Neural cell (in vitro differentiated cells): ENCODE measurements around the gene MAPT. TPM values are rescaled to one million over a fixed set of nuclear protein-coding genes. Genes with fewer than 3 reads are reported as not detected.

Experiments
- H2AFZ ChIP-seq: fragments of 200-600, 300-800 bp; sonication (generic), shearing (Covaris generic); 2 replicates; pipeline ENCODE4 v1.6.0; 2014; ENCODE audit warnings: low read depth, mild to moderate bottlenecking, antibody characterized with exemption, low read length, moderate library complexity
- H3F3A ChIP-seq: fragments of 200-600 bp; shearing (Covaris generic); 2 replicates; pipeline ENCODE4 v1.6.1; 2016; ENCODE audit warnings: mild to moderate bottlenecking, moderate library complexity, mixed read lengths, antibody characterized with exemption, low read length; ENCODE audit not compliant: insufficient read depth, poor library complexity, severe bottlenecking
- H3K27ac ChIP-seq: fragments of 200-600, 300-800 bp; sonication (generic), shearing (Covaris generic); 2 replicates; pipeline ENCODE4 v1.5.1; 2014; ENCODE audit warnings: mild to moderate bottlenecking, low read length, moderate library complexity
- H3K27me3 ChIP-seq: fragments of 300-800, 200-600 bp; sonication (generic), shearing (Covaris generic); 2 replicates; pipeline ENCODE4 v1.6.0; 2014; ENCODE audit warnings: mild to moderate bottlenecking, low read depth, low read length, moderate library complexity; ENCODE audit not compliant: insufficient read depth
- H3K36me3 ChIP-seq: fragments of 300-800, 200-600 bp; sonication (generic), shearing (Covaris generic); 2 replicates; pipeline ENCODE4 v1.5.1; 2014; ENCODE audit warnings: mild to moderate bottlenecking, antibody characterized with exemption, low read length, moderate library complexity; ENCODE audit not compliant: insufficient read depth
- H3K4me2 ChIP-seq: fragments of 300-800, 200-600 bp; sonication (generic), shearing (Covaris generic); 2 replicates; pipeline ENCODE4 v1.6.0; 2014; ENCODE audit warnings: mild to moderate bottlenecking, low read length
- H3K4me3 ChIP-seq: fragments of 300-800, 200-600 bp; sonication (generic), shearing (Covaris generic); 2 replicates; pipeline ENCODE4 v1.5.1; 2014; ENCODE audit warnings: mild to moderate bottlenecking, low read length, moderate library complexity
- H3K79me2 ChIP-seq: fragments of 200-600 bp; shearing (Covaris generic); replicated peaks from 2 replicates; pipeline ENCODE4 v1.6.0; 2014; ENCODE audit warnings: mild to moderate bottlenecking, low read length, moderate library complexity; ENCODE audit not compliant: insufficient read depth
- H3K9ac ChIP-seq: fragments of 300-800, 200-600 bp; sonication (generic), shearing (Covaris generic); 2 replicates; pipeline ENCODE4 v1.6.1; 2016; ENCODE audit warnings: mild to moderate bottlenecking, low read length, mixed read lengths
- H3K9me2 ChIP-seq: fragments of 200-600 bp; shearing (Covaris generic); 2 replicates; pipeline ENCODE4 v1.6.1; 2016; ENCODE audit warnings: mild to moderate bottlenecking, low read length, mixed read lengths; ENCODE audit not compliant: insufficient read depth
- H3K9me3 ChIP-seq: fragments of 200-600, 300-800 bp; sonication (generic), shearing (Covaris generic); 2 replicates; pipeline ENCODE4 v1.6.1; 2016; ENCODE audit warnings: mild to moderate bottlenecking, mixed run types, low read length, moderate library complexity, mixed read lengths
- H4K20me1 ChIP-seq: fragments of 200-600 bp; shearing (Covaris generic); 2 replicates; pipeline ENCODE4 v1.6.1; 2016; ENCODE audit warnings: mild to moderate bottlenecking, mixed run types; ENCODE audit not compliant: insufficient read depth
- CTCF ChIP-seq: fragments of 450-650 bp; IDR thresholded peaks from 2 replicates; pipeline ENCODE4 v1.5.1; 2014; ENCODE audit warnings: antibody characterized with exemption, mild to moderate bottlenecking, moderate library complexity; ENCODE audit not compliant: poor library complexity, severe bottlenecking
- EP300 ChIP-seq: fragments of 450-650 bp; conservative IDR thresholded peaks from 2 replicates; pipeline ENCODE4 v1.6.1; 2014; ENCODE audit warnings: antibody characterized with exemption, mild to moderate bottlenecking, moderate library complexity; ENCODE audit not compliant: poor library complexity, severe bottlenecking
- EZH2 ChIP-seq: fragments of 200-600, 300-800 bp; shearing (Covaris generic), sonication (generic); IDR thresholded peaks from 2 replicates; pipeline ENCODE4 v1.6.1; 2014; ENCODE audit warnings: antibody characterized with exemption, low read length, borderline replicate concordance, mild to moderate bottlenecking; ENCODE audit not compliant: insufficient read depth, poor library complexity, severe bottlenecking
- MXI1 ChIP-seq: fragments of 450-650 bp; conservative IDR thresholded peaks from 2 replicates; pipeline ENCODE4 v1.6.1; 2014; ENCODE audit warnings: antibody characterized with exemption, mild to moderate bottlenecking; ENCODE audit not compliant: poor library complexity, severe bottlenecking
- POLR2AphosphoS5 ChIP-seq: IDR thresholded peaks from 2 replicates; pipeline ENCODE4 v1.6.1; 2012
- RAD21 ChIP-seq: fragments of 450-650 bp; conservative IDR thresholded peaks from 2 replicates; pipeline ENCODE4 v1.6.1; 2014; ENCODE audit warnings: antibody characterized with exemption, mild to moderate bottlenecking, moderate library complexity
- REST ChIP-seq: IDR thresholded peaks from 2 replicates; pipeline ENCODE4 v1.6.1; 2012; ENCODE audit warnings: borderline replicate concordance
- SMC3 ChIP-seq: fragments of 450-650 bp; conservative IDR thresholded peaks from 2 replicates; pipeline ENCODE4 v1.6.1; 2014; ENCODE audit warnings: antibody characterized with exemption, mild to moderate bottlenecking, moderate library complexity; ENCODE audit not compliant: poor library complexity
- TAF1 ChIP-seq: IDR thresholded peaks from 2 replicates; pipeline ENCODE4 v1.6.1; 2012; ENCODE audit warnings: low read depth
- polyA plus RNA-seq: library from polyadenylated mRNA; depleted of rRNA; stranded (reverse); fragments of >200 nt; gene quantifications from 2 replicates; pipeline ENCODE4 v1.2.3, GENCODE V29; 2014

MAPT gene
- polyA plus RNA-seq, 1 donor from 2014 or later, result 94.5 TPM

GRCh38 chr17:45975640-45976295, 81.4 kb downstream of the MAPT start:
- Histone ChIP-seq H3K4me2 (no peak overlapping the region), H4K20me1 (no peaks in the 10 kb centered on the region), H3K9me2 (no peaks in the 10 kb centered on the region), H3F3A (no peaks in the 10 kb centered on the region), H3K9me3 (no peaks in the 10 kb centered on the region), H3K4me3 (no peak overlapping the region), H3K36me3 (peaks cover 9% of the 10 kb centered on the region), H2AFZ (no peak overlapping the region), H3K27me3 (no peaks in the 10 kb centered on the region), H3K9ac (no peak overlapping the region), H3K27ac (no peak overlapping the region), H3K79me2 (no peaks in the 10 kb centered on the region)
- TF ChIP-seq EZH2, result no peak
- no peak for TF ChIP-seq MXI1
- TF ChIP-seq POLR2AphosphoS5, result no peak
- TF ChIP-seq EP300, result no peak
- TF ChIP-seq SMC3, result no peak
- no peak for TF ChIP-seq REST
- no peak for TF ChIP-seq RAD21
- TF ChIP-seq CTCF, result no peak
- TF ChIP-seq TAF1, result no peak

- no peak overlapping the region for H3K4me3 ChIP-seq
- TF ChIP-seq POLR2AphosphoS5 (no peak), TAF1 (no peak), EZH2 (no peak), REST (no peak), RAD21 (no peak), EP300 (no peak), MXI1 (no peak), SMC3 (no peak), CTCF (no peak)
- H3K9me2 ChIP-seq, result no peaks in the 10 kb centered on the region
- no peak overlapping the region for H3K9ac ChIP-seq
- no peak overlapping the region for H2AFZ ChIP-seq
- no peak overlapping the region for H3K27ac ChIP-seq
- H4K20me1 ChIP-seq, result no peaks in the 10 kb centered on the region
- H3F3A ChIP-seq, result no peaks in the 10 kb centered on the region
- H3K9me3 ChIP-seq, result no peaks in the 10 kb centered on the region
- H3K36me3 ChIP-seq, result peaks cover 9% of the 10 kb centered on the region
- H3K79me2 ChIP-seq, result no peaks in the 10 kb centered on the region
- no peak overlapping the region for H3K4me2 ChIP-seq
- H3K27me3 ChIP-seq, result no peaks in the 10 kb centered on the region
These were observed 82.0 kb downstream of the MAPT start for GRCh38 chr17:45976391-45976754.
